Keratinocyte (primary cell): ENCODE results near the gene CACNA1H. TPM values are rescaled to one million over a fixed set of nuclear protein-coding genes. Genes with fewer than 3 reads are reported as not detected.

Source experiments
- DNase-seq: peaks from one replicate; pipeline ENCODE4 v3.0.0-alpha.2; 2011; ENCODE audit warnings: low read depth, missing footprints, low spot score
- FAIRE-seq: peaks from 2 replicates; lab custom pipeline; 2011; peaks lifted over from hg19 to GRCh38; lab: Jason Lieb, UNC
- H2AFZ ChIP-seq: 2 replicates; pipeline ENCODE4 v1.6.0; 2012; ENCODE audit warnings: low read length, control low read depth, inconsistent platforms; ENCODE audit not compliant: control insufficient read depth
- H3K27ac ChIP-seq: 2 replicates; pipeline ENCODE4 v1.5.1; 2011; ENCODE audit warnings: low read length; ENCODE audit not compliant: control insufficient read depth, insufficient read depth
- H3K27me3 ChIP-seq: 3 replicates; pipeline ENCODE4 v1.6.0; 2011; ENCODE audit warnings: low read length; ENCODE audit not compliant: control insufficient read depth, insufficient read depth; ENCODE audit errors: extremely low read depth
- H3K36me3 ChIP-seq, 2 experiments: 2 replicates in 1 of 2; 3 replicates in 1 of 2; pipeline ENCODE4 v1.5.1; 2011; ENCODE audit warnings: low read length in 2 of 2, mild to moderate bottlenecking in 1 of 2; ENCODE audit not compliant: control insufficient read depth in 2 of 2, insufficient read depth in 2 of 2; ENCODE audit errors: extremely low read depth in 1 of 2
- H3K4me1 ChIP-seq: 3 replicates; pipeline ENCODE4 v1.5.1; 2011; ENCODE audit warnings: low read length; ENCODE audit not compliant: control insufficient read depth, insufficient read depth; ENCODE audit errors: extremely low read depth
- H3K4me2 ChIP-seq: 3 replicates; pipeline ENCODE4 v1.6.0; 2011; ENCODE audit warnings: low read depth, low read length; ENCODE audit not compliant: control insufficient read depth, insufficient read depth; ENCODE audit errors: extremely low read depth
- H3K4me3 ChIP-seq, 3 experiments: fragments of 200-600 bp in 1 of 3; sonication (generic) in 1 of 3; 2 replicates in 2 of 3; 3 replicates in 1 of 3; pipeline ENCODE4 v1.5.1; 2011 to 2016; ENCODE audit warnings: low read length in 3 of 3, mild to moderate bottlenecking in 3 of 3, control low read depth in 2 of 3, inconsistent platforms in 1 of 3, low read depth in 1 of 3, mixed read lengths in 1 of 3, mixed run types in 1 of 3, moderate library complexity in 1 of 3; ENCODE audit not compliant: control insufficient read depth in 2 of 3, insufficient read depth in 2 of 3; ENCODE audit errors: extremely low read depth in 1 of 3
- H3K79me2 ChIP-seq: 2 replicates; pipeline ENCODE4 v1.6.0; 2012; ENCODE audit warnings: low read length; ENCODE audit not compliant: control insufficient read depth, insufficient read depth
- H3K9ac ChIP-seq: 3 replicates; pipeline ENCODE4 v1.6.0; 2011; ENCODE audit warnings: low read length; ENCODE audit not compliant: control insufficient read depth, insufficient read depth; ENCODE audit errors: extremely low read depth
- H3K9me1 ChIP-seq: 3 replicates; pipeline ENCODE4 v1.6.0; 2011; ENCODE audit warnings: low read length; ENCODE audit not compliant: control insufficient read depth, insufficient read depth; ENCODE audit errors: extremely low read depth
- H3K9me3 ChIP-seq: 2 replicates; pipeline ENCODE4 v1.5.1; 2012; ENCODE audit warnings: low read depth, low read length; ENCODE audit not compliant: control insufficient read depth
- H4K20me1 ChIP-seq: 3 replicates; pipeline ENCODE4 v1.6.0; 2011; ENCODE audit warnings: low read length; ENCODE audit not compliant: control insufficient read depth, insufficient read depth; ENCODE audit errors: extremely low read depth
- CTCF ChIP-seq, 3 experiments: IDR thresholded peaks in 1 of 3; conservative IDR thresholded peaks in 1 of 3; optimal IDR thresholded peaks in 1 of 3; 2 replicates in 2 of 3; 3 replicates in 1 of 3; pipeline versions ENCODE3 to v1.5.1; 2011; ENCODE audit warnings: low read length in 3 of 3, mild to moderate bottlenecking in 3 of 3, moderate library complexity in 2 of 3, control low read depth in 1 of 3, inconsistent platforms in 1 of 3; ENCODE audit not compliant: insufficient read depth in 2 of 3; ENCODE audit errors: extremely low read depth in 1 of 3
- EZH2 ChIP-seq: IDR thresholded peaks from one replicate; pipeline ENCODE4 v1.6.1; 2012; ENCODE audit warnings: inconsistent platforms, mild to moderate bottlenecking, low read length, moderate library complexity
- dilution Hi-C: fragments of 300-500 bp; cut with MboI; formaldehyde crosslinking; loops from one replicate; pipeline ENCODE4 v1.7.0; 2020; ENCODE audit warnings: low sequenced_read_pairs; ENCODE audit not compliant: extremely low pct_ligation_motif_present
- polyA plus RNA-seq, 5 experiments: library from polyadenylated mRNA; depleted of rRNA in 3 of 5; stranded (reverse) in 3 of 5; stranded (forward) in 1 of 5; unstranded in 1 of 5; fragments of >200 nt; gene quantifications; 1 replicate in 1 of 5; 2 replicates in 3 of 5; 3 replicates in 1 of 5; pipeline versions ENCODE4 v1.2.1 to v1.2.3, GENCODE V29; 2011 to 2012; ENCODE audit warnings: missing spikeins in 2 of 5, low read depth in 1 of 5, low replicate concordance in 1 of 5

The CACNA1H gene
- polyA plus RNA-seq, 1 donor (not counting 4 experiments of a cell fraction or from before 2014, with no cell fraction given), result not detected

- dilution Hi-C loops, result no loop called here
- H4K20me1 ChIP-seq, result no peaks in the 10 kb centered on the region
- no peaks in the 10 kb centered on the region for H3K36me3 ChIP-seq
- peaks cover 71% of the 10 kb centered on the region for H3K27me3 ChIP-seq
- no peak overlapping the region for H2AFZ ChIP-seq
- H3K9ac ChIP-seq, result no peak overlapping the region
- no peak for TF ChIP-seq EZH2
- no peak for TF ChIP-seq CTCF (optimal IDR thresholded peaks at IDR 0.05 in 1 of 3, IDR thresholded peaks at IDR 0.05 in 1 of 3, conservative IDR thresholded peaks at IDR 0.05 in 1 of 3; ENCODE audit: extremely low read depth in 1 of 3, insufficient read depth in 2 of 3, low read length in 3 of 3)
- FAIRE-seq (no peak), DNase-seq (no peak)
- no peaks in the 10 kb centered on the region for H3K9me1 ChIP-seq
- no peak overlapping the region for H3K4me3 ChIP-seq
- H3K4me1 ChIP-seq, result no peaks in the 10 kb centered on the region
- H3K79me2 ChIP-seq, result no peaks in the 10 kb centered on the region
- no peak overlapping the region for H3K4me2 ChIP-seq
- no peak overlapping the region for H3K27ac ChIP-seq
- no peaks in the 10 kb centered on the region for H3K9me3 ChIP-seq
Observed at GRCh38 chr16:1156983-1157638, 4.2 kb downstream of the CACNA1H start.

GRCh38 chr16:1157639-1158455, 4.9 kb downstream of the CACNA1H start:
- Histone ChIP-seq H3K4me2 (no peak overlapping the region), H3K4me1 (no peaks in the 10 kb centered on the region), H3K9me3 (no peaks in the 10 kb centered on the region), H3K4me3 (no peak overlapping the region), H3K27me3 (peaks cover 69% of the 10 kb centered on the region), H3K9ac (no peak overlapping the region), H2AFZ (no peak overlapping the region), H3K27ac (no peak overlapping the region), H3K79me2 (no peaks in the 10 kb centered on the region), H3K36me3 (no peaks in the 10 kb centered on the region), H4K20me1 (no peaks in the 10 kb centered on the region), H3K9me1 (no peaks in the 10 kb centered on the region)
- FAIRE-seq, result no peak
- no peak for TF ChIP-seq CTCF (optimal IDR thresholded peaks at IDR 0.05 in 1 of 3, IDR thresholded peaks at IDR 0.05 in 1 of 3, conservative IDR thresholded peaks at IDR 0.05 in 1 of 3; ENCODE audit: extremely low read depth in 1 of 3, insufficient read depth in 2 of 3, low read length in 3 of 3)
- TF ChIP-seq EZH2, result no peak
- no peak for DNase-seq
- dilution Hi-C loops, result no loop called here
